ENCODE data around the gene PTGES3.

- TF ChIP-seq CTCF (IDR thresholded peaks at IDR 0.05): no peak
- no peak for TF ChIP-seq POLR2A (IDR thresholded peaks at IDR 0.05)
- no peak for TF ChIP-seq POLR2AphosphoS5 (IDR thresholded peaks at IDR 0.05)
- TF ChIP-seq EP300 (IDR thresholded peaks at IDR 0.05): no peak
Observed at GRCh38 chr12:56720731-56721151, 32.7 kb upstream of the PTGES3 start.

Measured in upper lobe of left lung (tissue), 4 donors.